HG03159 (cell line): Measurements from ENCODE around the gene HECTD4.
A peak's percentile ranks its signal among the peaks of the same experiment; 100 is the strongest.
"Not testable (repeated sequence)": the region's sequence is repeated elsewhere in the genome, so short reads cannot be mapped to it uniquely, and the experiment has no call there.

ENCODE experiments used
- ATAC-seq: cut with Tn5 transposase; IDR thresholded peaks from one replicate; pipeline ENCODE4 v1.9.1; 2021; ENCODE audit warnings: mild to moderate bottlenecking, moderate library complexity; ENCODE audit not compliant: unreplicated experiment

The HECTD4 gene

GRCh38 chr12:112406519-112407488 is 24.6 kb upstream of the HECTD4 start:
- no peak for ATAC-seq

- ATAC-seq = no peak
Measured at GRCh38 chr12:112401903-112402498, 19.8 kb upstream of the HECTD4 start.

- ATAC-seq = no peak
Measured at GRCh38 chr12:112401054-112401453, 18.8 kb upstream of the HECTD4 start.

GRCh38 chr12:112393328-112393727 is 11.1 kb upstream of the HECTD4 start:
- ATAC-seq = no peak

- ATAC-seq = not testable (repeated sequence)
Measured at GRCh38 chr12:112389922-112390654, 7.9 kb upstream of the HECTD4 start.

- ATAC-seq = no peak
Measured at GRCh38 chr12:112389228-112389627, 7.0 kb upstream of the HECTD4 start.

- no peak for ATAC-seq
Measured at GRCh38 chr12:112386726-112387125, 4.5 kb upstream of the HECTD4 start.

- ATAC-seq = no peak
Measured at GRCh38 chr12:112382866-112383265, 635 bp upstream of the HECTD4 start.

GRCh38 chr12:112381406-112381882 is 787 bp downstream of the HECTD4 start:
- peak; percentile 48 for ATAC-seq

- ATAC-seq = no peak
Measured at GRCh38 chr12:112380663-112381405, 1.4 kb downstream of the HECTD4 start.

- ATAC-seq = no peak
Measured at GRCh38 chr12:112375105-112375504, 7.1 kb downstream of the HECTD4 start.

- ATAC-seq = no peak
Measured at GRCh38 chr12:112374166-112374740, 8.0 kb downstream of the HECTD4 start.

- ATAC-seq = no peak
Measured at GRCh38 chr12:112370868-112371510, 11.2 kb downstream of the HECTD4 start.

GRCh38 chr12:112370199-112370598 is 12.0 kb downstream of the HECTD4 start:
- no peak for ATAC-seq

- no peak for ATAC-seq
Measured at GRCh38 chr12:112368856-112369255, 13.4 kb downstream of the HECTD4 start.

- no peak for ATAC-seq
Measured at GRCh38 chr12:112367965-112368364, 14.3 kb downstream of the HECTD4 start.

GRCh38 chr12:112362310-112362709 is 19.9 kb downstream of the HECTD4 start:
- ATAC-seq = no peak

- ATAC-seq = no peak
Measured at GRCh38 chr12:112361271-112361670, 21.0 kb downstream of the HECTD4 start.

- ATAC-seq = no peak
Measured at GRCh38 chr12:112359290-112359689, 22.9 kb downstream of the HECTD4 start.

- ATAC-seq = no peak
Measured at GRCh38 chr12:112357214-112357613, 25.0 kb downstream of the HECTD4 start.
